Measurements from ENCODE around the gene GMDS. TPM values are rescaled to one million over a fixed set of nuclear protein-coding genes. Genes with fewer than 3 reads are reported as not detected.

The GMDS gene
- total and polyA plus RNA-seq, 2 of the 8 experiments (the other 6 are each of a cell fraction or from before 2014, with no cell fraction given): 16.8 to 50.0 TPM

DNA sequence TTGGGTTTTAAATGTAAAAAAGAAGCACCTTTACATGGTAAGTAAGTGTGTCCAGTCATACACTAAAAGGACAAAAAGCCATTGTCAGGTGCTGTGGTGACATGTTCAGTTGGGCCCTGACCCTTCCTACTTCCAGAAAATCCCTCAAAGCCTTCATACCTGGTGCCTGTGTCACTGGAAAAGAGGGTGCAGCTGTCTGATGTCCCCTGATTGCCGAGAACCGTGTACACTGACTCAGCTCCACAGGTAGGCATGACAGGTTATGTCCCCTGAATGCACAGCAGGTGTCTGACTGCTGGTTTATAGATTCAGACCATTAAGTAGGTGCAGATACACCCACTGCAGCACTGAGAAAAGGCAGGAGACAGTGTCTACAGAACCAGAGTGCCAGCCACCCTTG is 536.6 kb downstream of the GMDS start (continued):
- TF ChIP-seq RAD21 (IDR thresholded peaks at IDR 0.05 in 1 of 2, conservative IDR thresholded peaks at IDR 0.05 in 1 of 2; ENCODE audit: low read depth in 2 of 2, low read length in 2 of 2) (no peak), HDAC6 (IDR thresholded peaks at IDR 0.05; ENCODE audit: low read depth, low read length) (no peak)
